Daoy (cell line): ENCODE measurements around the gene SLC6A6. TPM values are rescaled to one million over a fixed set of nuclear protein-coding genes. Genes with fewer than 3 reads are reported as not detected.
"Not testable (repeated sequence)": the region's sequence is repeated elsewhere in the genome, so short reads cannot be mapped to it uniquely, and the experiment has no call there.

Experiments used
- DNase-seq: peaks from one replicate; pipeline ENCODE4 v3.0.0-alpha.2; 2015; ENCODE audit warnings: low read depth
- total RNA-seq: library from RNA; depleted of rRNA; stranded (reverse); fragments of >200 nt; shearing (Covaris generic); gene quantifications from 2 replicates; pipeline ENCODE4 v1.2.3, GENCODE V29; 2014

Gene SLC6A6
- total RNA-seq, 1 experiment from 2014 or later: 10.8 TPM

DNA sequence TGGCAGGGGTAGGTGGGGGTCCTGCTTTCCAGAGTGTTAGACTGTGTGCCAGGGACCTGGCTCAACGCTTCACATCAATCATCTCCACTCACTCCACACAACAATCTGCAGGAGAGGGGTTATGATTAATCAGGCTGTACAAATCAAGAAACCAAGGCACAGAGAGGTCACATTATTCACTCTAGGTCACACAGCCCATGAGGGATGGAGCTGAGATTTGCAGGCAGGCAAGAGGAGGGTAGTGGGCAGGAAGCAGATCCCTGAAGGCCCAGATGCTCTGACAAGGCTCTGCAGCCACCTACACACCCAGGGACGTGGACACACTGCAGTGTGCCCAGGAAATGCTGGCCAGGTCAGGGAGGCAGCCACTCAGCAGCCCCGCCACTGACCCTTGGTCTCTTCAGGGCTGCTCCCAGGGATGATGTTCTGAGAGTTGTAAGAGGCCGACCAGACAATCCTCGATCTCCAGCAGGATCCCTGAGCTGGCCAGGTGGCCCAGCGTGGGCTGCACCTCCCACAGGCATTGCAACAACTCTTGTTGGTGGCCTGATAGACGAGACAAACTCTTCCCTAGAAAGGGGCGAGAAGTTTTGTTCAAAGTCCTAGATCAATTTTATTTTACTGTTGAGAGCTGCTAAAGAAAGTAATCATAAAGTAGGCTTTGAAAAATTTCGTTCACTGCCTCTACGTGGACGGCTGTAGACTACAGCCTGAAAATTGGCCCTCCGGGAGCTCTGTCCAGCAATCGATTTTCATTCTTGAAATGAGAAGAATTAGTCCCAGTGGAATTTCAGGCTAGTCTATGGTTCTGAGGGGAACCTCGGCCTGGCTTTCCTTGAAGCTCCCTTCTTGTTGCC is 4.2 kb upstream of the SLC6A6 start:
- no peak for DNase-seq

DNA sequence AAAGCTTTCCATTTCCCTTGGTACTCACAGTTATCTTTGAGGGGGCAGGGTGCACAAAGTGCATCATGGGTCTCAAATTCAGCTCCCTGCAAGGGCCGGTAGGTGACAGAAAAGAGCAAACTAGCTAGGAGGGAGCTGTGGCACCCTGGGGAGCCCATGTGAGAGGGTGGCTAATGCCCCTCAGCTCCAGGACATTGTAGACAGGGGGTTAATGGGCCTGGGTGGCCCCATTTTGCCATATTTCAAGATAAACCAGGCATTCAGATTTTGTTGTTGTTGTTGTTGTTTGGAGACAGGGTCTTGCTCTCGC is 3.7 kb upstream of the SLC6A6 start:
- DNase-seq: no peak

DNA sequence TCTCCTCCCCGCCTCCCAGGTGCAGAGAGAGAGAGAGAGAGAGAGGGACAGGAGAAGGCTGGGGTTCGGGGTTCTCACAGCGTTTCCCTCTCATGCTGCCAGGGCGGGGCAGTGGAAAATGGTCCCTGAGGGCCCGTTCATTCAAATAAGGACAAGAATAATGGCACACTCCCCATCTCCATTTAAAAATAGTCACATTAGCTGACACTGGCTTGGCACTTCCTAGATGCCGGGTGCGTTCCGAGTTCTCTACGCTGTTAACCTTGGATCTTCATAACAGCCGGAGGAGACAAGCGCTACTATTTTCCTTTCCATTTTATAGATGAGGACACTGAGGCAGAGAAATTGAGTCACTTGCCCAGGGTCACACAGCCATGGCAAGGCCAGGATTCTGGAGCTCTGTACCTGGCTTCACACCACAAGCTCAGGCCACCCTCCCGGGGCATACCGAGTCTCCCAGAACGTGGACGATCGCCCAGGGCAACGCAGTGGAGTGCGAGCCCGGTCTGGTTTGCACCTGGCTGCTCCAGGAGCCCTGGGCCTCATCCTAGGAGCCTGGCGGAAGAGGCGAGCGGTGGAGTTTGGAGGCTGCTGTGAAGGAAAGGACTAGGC is 608 bp upstream of the SLC6A6 start:
- DNase-seq: no peak

DNA sequence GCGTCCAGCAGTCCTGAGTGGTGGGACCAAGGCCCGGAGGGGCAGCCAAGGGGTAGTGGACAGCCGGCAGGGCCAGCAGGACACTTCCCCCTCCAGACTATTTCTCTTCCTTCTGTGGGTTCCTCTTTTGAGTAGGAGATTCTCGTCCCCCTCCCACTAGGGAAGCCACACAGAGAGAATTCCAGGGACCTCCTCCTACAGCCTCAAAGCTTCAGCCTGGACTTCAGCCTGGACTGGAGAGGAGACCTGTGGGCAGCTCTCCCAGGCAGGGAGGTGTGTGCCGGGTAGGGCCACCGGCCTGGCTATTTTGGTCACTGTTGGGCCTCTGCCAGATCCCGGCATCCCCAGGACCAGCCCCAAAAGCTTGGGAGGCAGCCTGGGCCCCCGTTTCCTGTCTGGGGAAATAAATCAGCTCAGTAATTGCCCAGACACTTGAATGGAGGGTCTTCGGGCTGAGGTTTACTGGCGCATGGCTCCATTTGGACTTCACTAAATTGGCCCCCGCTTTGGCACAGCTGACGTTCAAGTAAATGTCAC is 1.3 kb downstream of the SLC6A6 start:
- no peak for DNase-seq

DNA sequence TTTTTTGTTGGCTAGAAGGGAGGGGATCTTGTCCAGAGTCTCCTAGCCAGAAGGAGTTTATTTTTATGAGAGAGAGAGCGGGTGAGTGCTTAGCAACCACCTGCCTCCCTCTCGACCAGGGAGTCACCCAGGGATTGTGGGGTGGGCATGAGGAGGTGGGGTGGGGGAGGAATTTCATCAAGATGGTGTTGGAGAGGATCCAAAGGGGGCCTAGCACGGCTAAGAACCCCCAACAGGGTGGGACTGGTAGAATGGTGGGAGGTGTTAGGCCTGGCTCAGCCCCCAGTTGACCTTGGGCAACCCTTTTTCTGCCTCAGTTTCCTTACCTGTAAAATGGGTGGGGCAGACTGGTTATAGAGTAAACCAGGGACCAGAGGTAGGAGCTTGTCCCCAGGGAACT is 1.8 kb downstream of the SLC6A6 start:
- no peak for DNase-seq

DNA sequence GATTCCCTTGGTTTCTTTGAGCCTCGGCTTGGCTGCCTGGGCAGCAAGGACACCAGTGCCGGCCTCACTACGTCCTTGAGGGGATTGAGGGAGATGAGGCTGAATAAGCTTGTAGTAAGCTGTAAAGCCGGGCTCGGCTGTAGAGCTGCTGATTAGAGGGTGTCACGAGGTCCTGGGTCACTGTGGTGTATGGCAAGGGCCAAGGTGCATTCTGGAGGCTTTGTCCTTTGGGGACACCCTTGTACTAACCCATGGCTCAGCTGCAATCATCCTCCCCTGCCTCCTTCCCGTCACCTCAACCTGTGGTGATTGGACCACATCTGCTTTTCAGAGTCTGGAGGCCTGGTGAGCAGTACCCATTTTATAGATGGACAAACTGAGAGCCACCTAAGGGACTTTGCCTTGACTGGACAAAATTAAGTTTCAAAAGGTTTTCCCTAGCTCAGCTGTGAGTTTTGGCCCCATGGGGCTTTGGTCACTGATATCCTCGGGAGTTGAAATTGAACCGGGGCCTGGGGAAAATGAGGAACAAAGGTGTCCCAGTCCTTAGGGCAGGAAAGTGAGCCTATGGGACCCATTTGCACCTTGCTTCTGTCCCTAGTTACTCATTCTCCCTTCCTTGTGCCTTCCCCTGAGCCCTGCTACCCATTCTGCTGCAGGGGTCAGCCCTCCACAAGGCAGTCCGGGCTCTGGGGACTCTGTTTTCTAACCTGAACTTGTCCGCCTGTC is 2.4 kb downstream of the SLC6A6 start:
- no peak for DNase-seq

DNA sequence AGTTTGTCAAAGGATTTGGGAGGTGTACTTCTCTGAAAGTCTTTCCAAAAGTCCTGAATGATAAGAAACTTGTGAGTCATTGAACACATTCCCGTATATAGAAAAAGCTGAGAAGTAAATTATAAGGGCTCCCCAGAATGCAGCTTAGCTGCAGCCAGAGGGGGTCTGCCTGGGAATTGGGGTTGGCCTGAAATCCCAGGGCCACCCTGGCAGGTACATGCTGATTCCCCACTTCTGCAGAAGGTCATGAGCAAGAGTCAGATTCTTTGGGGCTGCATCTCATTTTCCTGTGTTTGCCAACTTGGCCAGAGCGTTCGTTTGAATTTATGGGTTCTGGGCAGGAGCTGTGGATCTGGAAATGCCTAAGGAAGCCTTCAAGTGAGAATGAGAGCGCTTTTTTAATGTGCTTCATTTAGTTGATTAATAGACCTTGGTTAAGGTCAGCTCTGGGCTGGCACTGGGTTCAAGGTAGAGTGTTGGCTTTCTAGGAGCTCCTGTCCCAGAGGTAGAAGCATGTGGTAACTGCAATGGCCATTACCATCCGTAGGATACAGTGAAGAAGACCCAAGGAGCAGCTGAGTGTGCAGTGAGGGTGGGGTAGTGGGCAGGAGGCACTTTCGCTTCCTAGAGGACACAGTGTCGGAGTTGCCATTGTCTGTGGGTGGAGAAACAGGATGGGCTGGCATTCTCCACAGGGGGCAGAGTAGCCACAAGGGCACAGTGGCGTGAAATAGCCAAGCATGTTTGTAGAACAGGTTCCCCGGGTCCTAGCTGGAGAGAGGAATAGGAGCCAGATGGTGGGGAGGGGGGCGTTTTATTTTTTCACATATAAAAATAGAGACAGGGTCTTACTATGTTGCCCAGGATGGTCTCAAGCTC is 3.2 kb downstream of the SLC6A6 start:
- DNase-seq: no peak

DNA sequence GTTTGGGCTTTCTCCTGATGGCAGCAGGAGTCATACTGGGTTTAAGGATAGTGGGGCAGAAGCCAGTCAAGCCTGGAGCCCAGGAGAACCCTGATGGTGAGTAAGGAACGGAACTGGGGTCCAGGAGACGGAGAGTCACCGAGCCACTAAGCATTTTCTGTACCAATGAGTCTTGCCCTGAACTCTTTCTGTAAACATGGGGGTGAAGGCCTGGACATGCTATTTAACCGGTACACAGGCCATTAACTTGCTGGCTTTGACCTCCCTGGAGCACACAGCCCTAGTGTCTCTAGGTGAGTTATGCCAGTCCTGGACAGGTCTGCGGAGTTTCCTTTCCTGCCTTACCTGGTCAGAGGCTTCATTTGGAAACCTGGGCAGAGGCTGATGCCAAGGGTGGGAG is 3.9 kb downstream of the SLC6A6 start:
- no peak for DNase-seq

DNA sequence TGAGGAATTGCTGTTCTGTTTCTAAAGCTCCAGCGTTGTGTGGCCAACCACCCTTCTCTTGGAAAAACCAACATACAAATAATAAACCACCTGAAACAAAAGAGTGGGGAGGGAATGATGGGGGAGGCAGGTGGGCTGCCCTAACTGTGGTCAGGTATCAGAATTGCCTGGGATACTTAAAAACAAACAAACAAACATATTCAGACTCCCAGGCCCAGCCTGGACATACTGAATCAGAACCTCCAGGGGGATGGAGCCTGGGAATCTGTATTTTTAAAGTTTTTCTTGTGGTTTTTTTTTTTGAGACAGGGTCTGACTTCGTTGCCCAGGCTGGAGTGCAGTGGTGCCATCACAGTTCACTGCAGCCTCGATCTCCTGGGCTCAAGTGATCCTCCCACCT is 4.4 kb downstream of the SLC6A6 start:
- no peak for DNase-seq

DNA sequence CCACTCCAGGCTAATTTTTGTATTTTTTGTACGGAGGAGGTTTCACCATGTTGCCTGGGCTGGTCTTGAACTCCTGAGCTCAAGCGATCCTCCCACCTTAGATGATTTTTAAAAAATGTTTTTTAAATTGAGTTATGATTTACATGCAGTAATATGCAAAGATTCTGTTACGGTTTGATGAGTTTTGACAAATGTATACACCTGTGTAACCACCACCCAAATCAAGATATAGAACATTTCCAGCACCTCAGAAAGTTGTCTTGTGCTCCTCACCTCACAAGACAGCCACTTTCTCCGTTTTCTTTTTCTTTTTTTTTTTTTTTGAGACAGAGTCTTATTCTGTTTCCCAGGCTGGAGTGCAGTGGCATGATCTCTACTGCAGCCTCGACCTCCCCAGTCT is 4.8 kb downstream of the SLC6A6 start:
- DNase-seq: no peak

DNA sequence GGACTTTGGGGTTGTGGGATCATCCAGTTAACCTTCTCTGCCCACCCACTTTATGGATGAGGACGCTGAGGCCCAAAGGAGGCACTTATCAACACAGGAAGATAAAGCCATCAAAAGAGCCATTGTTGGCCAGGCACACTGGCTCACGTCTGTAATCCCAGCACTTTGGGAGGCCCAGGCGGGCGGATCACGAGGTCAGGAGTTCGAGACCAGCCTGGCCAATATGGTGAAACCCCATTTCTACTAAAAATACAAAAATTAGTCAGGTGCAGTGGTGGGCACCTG is 7.3 kb downstream of the SLC6A6 start:
- DNase-seq: not testable (repeated sequence)

DNA sequence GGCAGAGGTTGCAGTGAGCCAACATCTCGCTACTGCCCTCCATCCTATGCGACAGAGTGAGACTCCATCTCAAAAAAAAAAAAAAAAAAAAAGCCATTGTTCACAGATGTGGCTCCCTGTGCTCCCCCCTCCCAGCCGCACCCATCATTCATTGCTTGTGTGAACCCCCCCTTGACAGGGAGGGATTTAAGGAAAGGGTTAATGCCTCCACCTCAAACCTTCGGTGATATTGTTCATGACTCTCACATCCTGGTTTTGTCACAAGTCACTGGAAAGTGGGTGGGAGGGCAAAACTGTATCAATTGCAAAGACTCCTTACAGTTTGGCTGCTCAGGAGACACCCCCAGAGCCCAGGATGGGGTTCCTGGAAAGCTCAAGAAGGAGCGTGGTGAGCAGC is 7.7 kb downstream of the SLC6A6 start:
- no peak for DNase-seq

DNA sequence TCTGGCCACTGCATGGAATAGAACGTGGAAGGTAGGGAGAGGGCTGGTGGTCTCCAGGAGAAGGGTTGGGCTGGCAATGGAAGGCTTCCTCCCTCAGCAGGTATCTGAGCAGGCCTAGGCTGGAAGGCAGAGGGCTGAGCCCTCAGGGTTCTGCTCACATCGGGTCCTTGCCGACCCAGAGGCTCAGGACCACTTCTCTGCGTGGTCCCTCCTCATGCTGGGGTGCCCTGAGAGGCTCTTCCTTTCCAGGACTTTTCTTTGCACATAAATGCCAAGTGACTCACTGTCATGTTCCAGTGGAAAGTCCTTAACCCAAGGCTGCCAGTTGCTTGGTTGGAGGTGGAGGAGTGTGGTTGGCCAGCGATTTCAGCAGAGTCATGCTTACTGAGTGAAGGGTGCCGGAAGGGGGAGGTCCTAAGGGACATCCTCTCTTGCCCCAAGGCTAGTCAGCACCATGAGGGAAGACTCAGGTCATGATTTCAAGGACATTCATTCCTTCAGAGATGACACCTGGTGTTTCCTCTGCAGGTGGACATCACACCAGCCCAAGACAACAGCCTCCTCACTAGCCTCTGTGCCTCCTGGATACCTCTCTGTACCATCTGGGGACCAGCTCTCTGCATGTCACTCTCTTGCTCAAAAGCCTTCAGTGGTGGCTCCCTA is 8.2 kb downstream of the SLC6A6 start:
- peak; percentile 89 for DNase-seq

DNA sequence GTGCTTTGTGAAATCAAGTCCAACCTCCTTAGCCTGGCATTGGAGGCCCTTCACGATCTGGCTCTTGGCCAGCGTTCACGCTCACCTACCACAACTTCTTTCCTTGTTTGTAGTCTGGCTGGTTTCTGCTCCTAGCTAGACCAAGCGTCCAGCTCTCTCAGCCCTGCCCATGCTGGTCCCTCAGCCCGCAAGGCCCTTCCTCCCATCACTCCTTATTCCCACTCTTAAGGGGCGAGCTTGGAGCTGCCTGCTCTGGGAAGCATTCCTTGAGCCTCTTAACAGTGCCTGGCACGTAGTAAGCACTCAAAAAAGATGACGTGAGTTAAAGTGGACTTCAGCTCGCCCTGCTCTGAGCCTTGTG is 8.7 kb downstream of the SLC6A6 start:
- no peak for DNase-seq

DNA sequence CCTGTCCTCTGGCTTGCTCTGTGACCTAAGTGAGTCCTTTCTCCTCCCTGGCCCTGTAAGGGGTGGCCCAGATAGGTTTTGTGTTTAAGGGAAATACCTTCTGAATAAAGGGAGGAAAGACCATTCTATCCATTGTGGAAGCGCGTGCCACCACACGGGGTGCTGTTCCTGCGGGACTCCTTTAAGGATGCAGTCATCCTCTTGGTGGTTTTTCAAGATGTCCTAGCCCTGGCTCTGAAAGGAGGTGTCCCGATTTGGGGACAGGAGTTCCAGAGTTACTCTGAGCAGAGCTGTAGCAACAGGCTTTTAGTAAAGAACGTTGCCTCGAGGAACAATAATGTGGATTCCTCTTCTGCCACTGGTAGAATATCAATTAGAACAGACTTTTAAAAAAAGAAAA is 9.6 kb downstream of the SLC6A6 start:
- no peak for DNase-seq

DNA sequence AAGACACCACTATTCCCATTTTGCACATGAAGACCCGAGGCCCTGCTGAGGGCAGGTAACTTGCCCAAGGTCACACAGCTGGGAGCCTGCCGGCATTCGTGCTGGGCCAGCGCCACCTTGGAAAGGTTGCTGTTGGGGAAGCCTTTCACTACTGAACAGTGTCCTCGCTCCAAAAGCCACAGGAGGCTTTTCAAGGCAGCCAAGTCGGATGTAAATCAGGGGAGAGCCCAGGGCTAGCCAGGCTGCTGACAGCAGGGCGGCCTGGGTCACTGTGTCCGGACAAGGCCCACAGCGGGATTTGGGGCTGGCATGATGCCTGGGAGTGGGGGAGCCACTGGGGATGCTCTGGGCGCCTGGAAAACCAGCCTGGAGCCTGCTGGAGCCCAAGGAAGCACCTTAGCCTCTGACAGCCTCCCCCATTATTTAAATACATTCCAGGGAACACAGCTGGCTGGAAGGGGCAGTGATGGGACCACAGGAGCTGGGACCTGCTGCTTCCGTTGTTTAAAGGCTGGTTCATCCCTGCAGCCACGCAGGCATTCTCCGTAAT is 10.5 kb downstream of the SLC6A6 start:
- DNase-seq: no peak

DNA sequence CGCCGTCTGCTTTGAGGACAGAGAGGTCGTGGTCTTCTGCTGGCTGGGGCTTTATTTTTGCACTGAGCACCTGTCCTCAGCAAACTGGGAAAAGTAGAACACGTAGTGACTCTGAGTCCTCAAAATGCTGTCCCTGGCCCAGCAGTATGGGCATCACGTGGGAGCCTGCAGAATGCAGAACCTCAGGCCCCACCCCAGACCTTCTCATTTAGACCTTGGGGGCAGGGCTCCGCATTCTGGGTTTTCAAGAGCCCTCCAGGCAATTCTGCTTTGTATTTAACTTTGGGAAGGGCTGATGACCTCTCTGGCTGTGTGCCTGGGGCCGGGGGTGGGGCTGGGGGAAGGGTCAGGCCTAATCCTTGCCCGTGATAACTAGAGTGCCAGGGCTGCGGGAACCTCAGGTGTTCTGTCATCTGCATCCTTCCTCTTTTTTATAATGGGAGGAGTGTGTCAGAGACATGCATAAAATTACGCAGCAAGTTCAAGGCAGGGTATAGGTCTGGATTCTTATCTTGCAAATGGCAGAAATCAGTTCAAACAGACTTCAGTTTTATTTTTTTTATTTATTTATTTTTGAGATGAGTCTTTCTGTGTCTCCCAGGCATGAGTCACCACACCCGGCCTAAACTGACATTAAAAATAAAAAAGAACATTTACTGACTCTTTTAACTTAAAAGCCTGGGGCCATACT is 11.1 kb downstream of the SLC6A6 start:
- DNase-seq: no peak

DNA sequence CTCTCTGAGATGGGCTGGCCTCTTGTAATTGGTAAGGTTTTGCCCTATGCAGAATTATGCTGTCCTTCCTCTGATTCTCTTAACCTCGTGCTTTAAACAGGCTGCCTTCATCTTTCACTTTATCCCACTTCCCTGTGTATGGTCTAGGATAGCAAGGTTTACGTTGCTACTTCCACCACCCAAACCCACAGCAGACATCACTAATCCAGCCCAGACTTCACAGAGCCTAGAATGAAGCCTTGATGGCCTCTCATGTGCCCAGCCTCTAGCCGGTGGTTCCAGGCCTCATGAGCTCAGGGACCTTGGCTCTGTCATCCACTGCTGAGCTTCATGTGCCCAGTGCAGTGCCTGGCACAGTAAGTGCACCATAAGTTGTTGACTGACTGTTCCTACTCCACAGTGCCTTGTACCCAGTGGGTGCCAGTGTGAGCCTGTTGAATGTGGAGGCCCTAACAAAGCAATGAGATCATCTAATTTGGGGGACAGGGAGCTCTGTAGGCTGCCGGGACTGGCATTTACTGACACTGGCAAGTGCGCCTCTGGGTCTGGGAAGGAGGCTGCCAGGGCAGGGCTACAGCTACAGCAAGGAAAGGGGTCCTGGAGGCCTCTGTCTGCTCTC is 12.5 kb downstream of the SLC6A6 start:
- no peak for DNase-seq

DNA sequence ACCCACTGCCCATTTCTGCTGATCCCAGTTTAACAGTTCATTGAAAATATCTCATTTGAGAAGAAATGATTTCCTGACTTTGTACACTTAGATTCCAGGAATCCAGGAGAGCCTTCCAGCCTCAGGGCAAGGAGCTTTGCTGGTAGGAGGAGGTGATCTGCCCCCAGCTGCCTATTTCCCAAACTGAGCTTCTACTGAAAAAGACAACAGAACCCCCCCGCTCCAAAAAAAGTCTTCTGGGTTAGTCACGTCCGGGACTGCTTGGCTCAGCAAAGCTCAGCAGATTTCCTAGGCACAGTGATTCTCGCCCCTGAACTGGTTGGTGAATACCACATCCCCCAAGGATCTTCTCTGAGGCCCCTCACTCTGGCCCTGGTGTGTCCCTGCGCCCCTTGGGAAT is 13.1 kb downstream of the SLC6A6 start:
- peak; percentile 53 for DNase-seq

DNA sequence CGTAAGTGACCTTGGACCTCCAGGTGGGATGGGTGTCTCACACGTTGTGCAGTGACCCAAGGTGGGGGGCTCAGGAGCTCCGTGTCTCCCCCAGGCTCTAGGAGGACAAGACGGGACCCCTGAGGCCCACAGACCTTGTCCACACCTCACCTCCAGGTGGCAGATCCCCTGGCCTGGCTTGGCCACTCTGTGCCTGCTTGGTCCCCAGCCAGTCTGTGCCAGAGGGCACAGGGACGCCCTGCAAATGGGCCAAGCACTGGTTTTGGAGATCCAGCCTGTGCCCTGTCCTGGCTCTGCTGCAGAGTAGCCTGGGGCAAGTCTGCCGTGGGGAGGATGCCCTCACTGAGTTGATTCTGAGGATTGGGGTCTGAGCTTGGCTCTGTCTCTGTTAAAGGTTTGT is 14.0 kb downstream of the SLC6A6 start:
- no peak for DNase-seq
